ELR (cell line): ENCODE results near the gene ALDOC.
"Not testable (repeated sequence)": the region's sequence is repeated elsewhere in the genome, so short reads cannot be mapped to it uniquely, and the experiment has no call there.

Source experiments
- DNase-seq: peaks from one replicate; pipeline ENCODE4 v3.0.0-alpha.2; 2015; ENCODE audit warnings: low read depth

ALDOC gene

GRCh38 chr17:28582513-28582912 lies 5.8 kb upstream of the ALDOC start:
- no peak for DNase-seq

- DNase-seq, result no peak
Measured at GRCh38 chr17:28580959-28581358, 4.3 kb upstream of the ALDOC start.

DNA sequence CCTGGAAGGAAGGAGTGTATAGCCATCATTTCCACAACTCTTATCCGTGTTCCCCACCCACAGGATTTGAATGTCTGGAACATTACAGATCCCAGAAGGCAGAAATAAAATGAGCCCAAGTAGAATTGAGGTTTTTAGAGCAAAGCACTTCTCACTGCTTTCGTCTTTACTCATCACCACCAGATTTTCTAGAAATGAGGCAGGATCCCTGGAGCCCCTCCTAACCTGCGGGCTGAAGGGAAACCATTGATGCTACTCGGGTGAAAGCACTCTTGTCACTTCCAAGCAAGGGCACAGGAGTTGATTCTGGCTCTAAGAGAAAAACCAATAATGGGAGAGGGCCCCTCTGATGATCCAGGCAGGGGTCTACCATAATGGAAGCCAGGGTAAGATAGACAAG lies 2.8 kb upstream of the ALDOC start:
- DNase-seq, result no peak

DNA sequence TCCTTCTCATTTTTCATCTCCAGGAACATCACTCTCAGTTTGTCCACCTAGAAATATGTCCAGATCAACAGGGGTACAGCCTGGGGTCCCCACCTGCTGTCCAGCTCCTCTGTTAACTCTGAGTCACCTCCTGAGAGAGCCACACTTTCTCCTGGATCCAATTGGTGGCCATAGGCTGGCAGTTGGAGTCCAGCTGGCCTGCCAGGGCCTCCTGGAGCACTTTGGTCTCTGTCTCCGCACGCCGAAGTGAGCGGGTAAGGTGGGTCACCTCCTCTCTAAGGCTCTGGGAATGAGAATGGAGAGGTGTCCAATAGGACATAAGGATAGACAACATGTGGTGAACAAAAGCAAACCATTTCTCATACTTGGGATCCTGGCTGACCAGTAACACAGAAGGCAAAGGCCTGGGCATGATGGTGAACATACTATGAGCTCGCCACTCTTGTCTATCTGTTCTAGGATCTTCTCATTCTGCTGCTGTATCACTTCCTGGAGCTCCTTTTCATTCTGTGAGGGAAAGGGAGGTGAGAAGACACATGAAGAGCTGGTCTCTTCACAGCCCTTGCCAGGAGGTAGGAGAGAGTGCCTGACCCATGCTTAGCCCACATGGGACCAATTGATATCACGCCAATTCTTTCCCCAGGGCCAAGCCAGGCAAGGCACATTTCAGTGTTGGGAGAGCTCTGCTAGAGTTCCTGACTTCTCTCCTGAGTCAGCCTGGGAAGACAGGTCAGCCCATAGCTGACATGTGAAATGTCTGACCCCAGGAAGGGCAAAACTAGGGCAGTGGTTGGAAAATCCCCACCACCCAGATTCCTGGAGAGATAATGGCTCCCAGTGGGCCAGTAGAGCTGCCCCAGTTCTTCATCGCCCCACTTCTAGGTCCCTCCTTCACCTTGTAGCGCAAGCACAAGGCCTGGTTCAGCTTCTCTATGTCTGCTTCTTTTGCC lies 1.8 kb upstream of the ALDOC start:
- DNase-seq, result no peak

GRCh38 chr17:28577466-28577824 lies 750 bp upstream of the ALDOC start:
- DNase-seq, result no peak

DNA sequence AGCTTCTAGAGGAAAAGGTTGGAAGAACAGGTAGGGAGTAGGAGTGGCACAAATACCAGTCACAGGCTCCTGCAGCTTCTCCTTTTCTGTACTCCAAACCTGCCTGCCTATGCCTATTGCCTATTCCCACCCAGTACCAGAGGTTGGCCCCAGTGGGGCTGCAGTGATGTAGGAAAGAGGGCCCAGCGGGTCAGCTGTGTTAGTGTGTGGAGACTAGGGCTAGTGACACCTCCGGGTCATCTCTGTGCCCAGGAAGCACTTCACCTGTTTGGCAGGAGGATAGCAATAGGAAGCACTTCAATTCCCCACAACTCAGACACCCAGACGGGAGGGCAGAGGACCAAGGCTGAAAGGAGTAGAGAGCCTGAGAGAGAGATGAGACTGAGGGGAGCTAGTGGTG lies 679 bp downstream of the ALDOC start:
- not testable (repeated sequence) for DNase-seq

GRCh38 chr17:28575126-28575795 lies 1.4 kb downstream of the ALDOC start:
- no peak for DNase-seq

DNA sequence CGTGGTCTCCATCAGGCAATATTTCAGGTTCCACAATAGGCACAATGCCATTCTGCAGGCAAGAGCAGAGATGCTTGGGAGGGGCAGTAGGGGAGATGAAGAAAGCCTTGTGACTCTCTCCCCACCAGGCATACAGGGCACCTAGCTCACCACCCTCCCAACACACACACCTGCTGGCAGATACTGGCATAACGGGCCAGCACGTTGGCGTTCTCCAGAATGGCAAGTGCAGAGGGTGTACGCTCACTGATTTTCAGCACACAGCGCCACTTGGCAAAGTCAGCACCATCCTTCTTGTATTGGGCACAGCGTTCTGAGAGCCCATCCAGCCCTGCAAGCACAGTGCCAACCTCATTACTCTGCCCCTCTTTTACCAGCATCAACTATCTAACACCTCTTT lies 2.2 kb downstream of the ALDOC start:
- DNase-seq, result no peak

DNA sequence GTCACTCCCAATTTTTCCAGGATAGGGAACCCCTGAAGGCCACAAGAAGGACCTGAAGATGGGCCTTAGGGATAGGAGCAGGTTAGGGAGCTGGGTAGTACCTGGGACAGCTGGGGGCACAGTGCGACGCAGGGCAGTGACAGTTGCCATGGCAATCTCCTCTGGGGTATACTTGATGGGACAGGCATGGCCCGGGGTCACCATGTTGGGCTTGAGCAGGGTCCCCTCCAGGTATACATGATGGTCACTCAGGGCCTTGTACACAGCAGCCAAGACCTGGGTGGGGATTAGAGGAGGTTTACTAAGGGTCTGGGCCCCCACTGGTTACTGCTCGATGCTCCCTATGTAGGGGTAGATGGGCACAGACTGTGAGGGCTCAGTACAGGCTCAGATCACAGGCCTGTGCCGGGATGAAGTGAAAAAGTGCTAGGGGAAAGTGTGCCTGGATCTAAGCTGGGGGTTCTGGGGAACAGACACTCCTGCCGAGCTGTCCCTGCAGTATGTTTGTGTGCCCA lies 2.7 kb downstream of the ALDOC start:
- no peak for DNase-seq

- no peak for DNase-seq
Measured at GRCh38 chr17:28573521-28573920, 3.2 kb downstream of the ALDOC start.

DNA sequence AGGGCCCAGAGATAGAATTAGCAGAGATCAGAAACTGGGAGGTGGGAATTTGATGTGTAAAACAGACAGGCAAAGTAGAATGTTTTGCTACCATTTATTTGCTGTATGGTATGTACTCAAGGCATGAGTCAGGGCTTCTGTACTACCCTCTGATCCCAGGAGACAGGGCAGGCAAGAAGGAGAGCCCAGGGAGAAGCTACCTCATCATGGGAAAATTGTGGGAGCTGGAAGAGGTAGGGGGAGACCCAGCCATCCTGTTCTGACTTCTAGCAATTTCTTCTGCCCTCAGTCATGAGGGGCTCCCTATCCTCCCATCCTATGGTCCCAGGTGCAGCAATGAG lies 3.7 kb downstream of the ALDOC start:
- DNase-seq, result no peak

- no peak for DNase-seq
Measured at GRCh38 chr17:28572259-28573039, 4.2 kb downstream of the ALDOC start.

DNA sequence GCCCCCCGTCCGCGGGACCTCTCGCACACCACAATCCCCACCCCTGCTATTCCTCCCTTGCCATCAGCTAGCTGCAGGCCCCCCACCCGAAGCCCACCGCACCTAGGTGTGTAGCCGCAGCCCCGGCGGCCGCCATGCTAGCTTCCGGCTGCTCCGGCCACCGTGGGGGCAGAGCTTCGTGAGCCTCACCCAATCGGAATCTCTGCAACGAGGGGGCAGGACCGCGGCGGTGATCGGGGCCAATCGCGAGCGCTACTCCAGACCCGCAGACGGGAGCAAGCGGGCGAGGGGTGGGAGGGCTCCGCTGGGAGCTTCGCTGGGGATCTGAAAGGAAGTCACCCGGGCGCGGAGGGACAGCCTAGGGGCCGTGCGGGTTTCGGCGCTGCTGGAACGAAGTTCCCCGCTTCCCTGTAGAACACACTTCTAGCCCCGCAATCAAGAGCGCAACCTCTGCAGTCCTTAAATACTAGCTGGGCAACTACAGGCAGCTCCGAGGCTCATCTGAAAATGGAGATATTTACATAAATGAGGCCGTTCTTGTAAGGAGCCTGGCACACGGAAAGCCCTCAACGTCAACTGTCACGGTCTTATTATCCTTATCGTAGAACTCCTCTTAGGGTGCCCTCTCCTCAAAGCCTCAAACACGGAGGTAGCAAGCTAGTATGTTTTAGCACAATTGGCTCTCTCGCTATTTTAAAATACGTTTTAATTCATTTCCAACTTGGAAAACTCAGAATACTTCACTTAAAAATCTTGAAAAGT lies 5.2 kb downstream of the ALDOC start, which contains the start of gene PIGS:
TSS of gene PIGS (minus strand) at position 164 of the 762 bp plus-strand sequence. CDS start at position 136, 28 bp downstream.
- DNase-seq, result peak; percentile 95

DNA sequence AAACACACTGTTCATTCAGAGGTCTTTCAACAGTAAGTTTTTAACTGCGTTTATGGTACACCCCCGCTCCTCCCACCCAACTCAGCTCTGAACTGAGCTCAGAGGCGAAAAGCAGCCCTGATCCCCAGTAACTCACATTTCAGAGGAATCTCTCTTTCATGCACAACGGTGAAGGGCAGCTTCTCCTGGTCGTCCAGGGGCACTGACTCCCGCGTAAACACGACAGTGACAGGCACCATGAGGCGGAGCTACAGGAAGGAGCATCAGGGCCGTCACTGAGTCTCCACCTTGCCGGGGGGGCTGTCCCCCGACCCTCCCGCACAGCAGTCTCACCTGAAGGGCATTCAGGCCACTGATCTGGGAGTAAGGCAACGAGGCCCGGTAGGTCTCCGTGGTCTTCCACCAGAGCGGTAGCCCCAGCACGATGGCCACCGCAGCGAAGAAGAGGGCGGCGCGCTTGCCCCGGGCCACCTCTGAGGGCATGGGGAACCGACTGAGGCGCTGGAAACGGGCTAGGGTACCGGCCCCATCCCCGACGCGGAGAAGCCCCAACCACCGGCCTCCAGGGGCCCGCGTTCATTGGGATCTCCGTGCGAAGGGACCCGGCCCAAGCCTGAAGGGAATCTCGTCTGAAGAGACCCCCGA lies 5.9 kb downstream of the ALDOC start:
- DNase-seq, result peak; percentile 52

DNA sequence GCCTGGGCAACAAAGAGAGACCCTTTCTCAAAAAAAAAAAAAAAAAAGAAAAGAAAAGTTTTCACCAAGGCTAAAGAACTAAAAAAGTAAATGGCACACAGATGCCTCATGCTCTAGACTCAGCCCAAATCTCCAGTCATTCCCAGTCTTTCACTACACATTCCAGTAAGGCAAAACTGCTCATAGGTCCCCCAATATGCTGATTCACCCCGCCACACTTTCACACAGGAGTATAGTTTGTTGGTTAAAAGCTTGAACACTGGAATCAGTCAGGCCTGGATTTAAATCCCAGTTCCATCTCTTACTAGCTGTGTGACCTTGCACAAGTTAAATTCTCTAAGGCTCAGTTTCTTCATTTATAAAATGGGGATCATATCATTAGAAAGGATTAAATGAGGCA lies 7.2 kb downstream of the ALDOC start:
- no peak for DNase-seq

- DNase-seq, result no peak
Measured at GRCh38 chr17:28567604-28568003, 9.1 kb downstream of the ALDOC start.

DNA sequence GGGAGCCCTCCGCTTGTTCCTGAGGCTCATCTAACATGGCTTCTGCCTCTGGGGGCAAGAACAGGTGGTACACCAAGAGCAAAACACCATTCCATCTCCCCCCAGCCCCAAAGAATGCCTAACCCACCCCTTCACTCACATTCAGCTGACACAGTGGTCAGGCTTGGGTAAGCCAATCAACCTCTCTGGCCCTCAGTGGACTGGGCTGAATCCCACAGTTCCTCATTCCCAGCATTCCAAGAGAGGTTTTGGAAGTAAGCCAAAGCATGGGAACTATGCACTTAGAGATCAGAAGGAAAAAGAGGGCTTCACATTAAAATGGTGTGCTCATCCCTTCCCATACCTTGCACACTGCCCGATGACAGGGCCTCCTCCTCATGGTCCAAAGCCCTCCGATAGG lies 13.2 kb downstream of the ALDOC start:
- DNase-seq, result peak; percentile 57

- DNase-seq, result no peak
Measured at GRCh38 chr17:28555022-28555421, 21.7 kb downstream of the ALDOC start.

GRCh38 chr17:28554565-28554964 lies 22.1 kb downstream of the ALDOC start:
- peak; percentile 33 for DNase-seq

- no peak for DNase-seq
Measured at GRCh38 chr17:28553000-28553505, 23.6 kb downstream of the ALDOC start.
